Measurements from ENCODE around the gene RAD51B. TPM values are rescaled to one million over a fixed set of nuclear protein-coding genes. Genes with fewer than 3 reads are reported as not detected.
A peak's percentile ranks its signal among the peaks of the same experiment; 100 is the strongest.

The RAD51B gene
- total and polyA plus RNA-seq, 4 donors, result 2.5 to 95.0 (median 9.6) TPM

DNA sequence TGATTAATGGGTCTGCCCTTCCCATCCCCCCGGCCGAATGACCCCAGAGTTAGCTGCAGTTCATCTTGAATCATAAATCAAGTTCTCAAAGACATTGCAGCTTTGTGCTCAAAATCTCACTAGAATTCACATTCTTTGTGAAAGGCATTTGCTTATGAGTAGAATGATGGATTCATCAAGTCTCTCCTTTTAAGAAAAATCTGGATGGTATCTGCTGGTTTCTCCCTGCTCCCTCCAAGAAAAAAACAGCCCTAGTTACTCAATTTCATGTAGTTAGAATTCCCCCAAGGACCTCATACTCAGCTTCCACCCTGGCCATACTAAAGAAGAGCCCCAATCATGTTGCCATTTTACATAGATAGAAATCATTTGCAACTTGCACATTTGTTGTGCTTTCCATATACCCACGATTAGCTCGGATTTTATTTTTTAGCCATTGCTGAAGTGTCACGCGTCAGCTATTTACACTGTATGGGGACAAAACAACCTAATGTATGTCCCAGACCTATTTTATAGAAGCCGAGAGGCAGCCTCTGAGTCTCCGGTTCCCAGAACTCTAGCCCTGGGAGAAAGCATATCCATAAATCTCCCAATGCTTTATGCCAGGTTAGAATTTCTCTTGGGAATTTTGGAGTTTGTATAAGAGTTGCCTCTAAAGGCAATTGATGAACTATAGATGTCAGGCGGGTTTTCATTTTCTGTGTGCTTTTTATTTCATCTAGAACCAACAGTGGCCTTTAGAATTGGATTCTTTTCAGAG, 673.8 kb downstream of the RAD51B start:
- no peak for DNase-seq
- no peak for ATAC-seq (ENCODE audit: insufficient read depth, low FRiP score)
- H3K9me3 ChIP-seq (ENCODE audit: control insufficient read depth in 4 of 4, insufficient read depth in 3 of 4, low read length in 3 of 4), result no peaks in the 10 kb centered on the region
- H3K36me3 ChIP-seq (ENCODE audit: control insufficient read depth in 4 of 4, insufficient read depth in 4 of 4, low read length in 4 of 4), result no peaks in the 10 kb centered on the region
- no peak overlapping the region for H3K4me3 ChIP-seq
- peaks cover 0 to 17% (median 3%) of the 10 kb centered on the region in 5 donors for H3K4me1 ChIP-seq (ENCODE audit: control insufficient read depth in 5 of 5, insufficient read depth in 5 of 5, low read length in 5 of 5)
- no peaks in the 10 kb centered on the region for H3K27me3 ChIP-seq (ENCODE audit: control insufficient read depth in 3 of 3, insufficient read depth in 3 of 3, low read length in 2 of 3)
- H3K9ac ChIP-seq (ENCODE audit: insufficient read depth in 1 of 2, low read length in 2 of 2), result no peak overlapping the region
- WGBS, 2 donors, result 96 to 99% methylated on average over 9 of the region's 9 CpGs
- TF ChIP-seq, protein P1, sequence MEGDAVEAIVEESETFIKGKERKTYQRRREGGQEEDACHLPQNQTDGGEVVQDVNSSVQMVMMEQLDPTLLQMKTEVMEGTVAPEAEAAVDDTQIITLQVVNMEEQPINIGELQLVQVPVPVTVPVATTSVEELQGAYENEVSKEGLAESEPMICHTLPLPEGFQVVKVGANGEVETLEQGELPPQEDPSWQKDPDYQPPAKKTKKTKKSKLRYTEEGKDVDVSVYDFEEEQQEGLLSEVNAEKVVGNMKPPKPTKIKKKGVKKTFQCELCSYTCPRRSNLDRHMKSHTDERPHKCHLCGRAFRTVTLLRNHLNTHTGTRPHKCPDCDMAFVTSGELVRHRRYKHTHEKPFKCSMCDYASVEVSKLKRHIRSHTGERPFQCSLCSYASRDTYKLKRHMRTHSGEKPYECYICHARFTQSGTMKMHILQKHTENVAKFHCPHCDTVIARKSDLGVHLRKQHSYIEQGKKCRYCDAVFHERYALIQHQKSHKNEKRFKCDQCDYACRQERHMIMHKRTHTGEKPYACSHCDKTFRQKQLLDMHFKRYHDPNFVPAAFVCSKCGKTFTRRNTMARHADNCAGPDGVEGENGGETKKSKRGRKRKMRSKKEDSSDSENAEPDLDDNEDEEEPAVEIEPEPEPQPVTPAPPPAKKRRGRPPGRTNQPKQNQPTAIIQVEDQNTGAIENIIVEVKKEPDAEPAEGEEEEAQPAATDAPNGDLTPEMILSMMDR (IDR thresholded peaks at IDR 0.05; ENCODE audit: control extremely low read depth, extremely low read depth), result no peak
- H3K27ac ChIP-seq (ENCODE audit: low read depth in 1 of 2, low read length in 1 of 2), result no peak overlapping the region

DNA sequence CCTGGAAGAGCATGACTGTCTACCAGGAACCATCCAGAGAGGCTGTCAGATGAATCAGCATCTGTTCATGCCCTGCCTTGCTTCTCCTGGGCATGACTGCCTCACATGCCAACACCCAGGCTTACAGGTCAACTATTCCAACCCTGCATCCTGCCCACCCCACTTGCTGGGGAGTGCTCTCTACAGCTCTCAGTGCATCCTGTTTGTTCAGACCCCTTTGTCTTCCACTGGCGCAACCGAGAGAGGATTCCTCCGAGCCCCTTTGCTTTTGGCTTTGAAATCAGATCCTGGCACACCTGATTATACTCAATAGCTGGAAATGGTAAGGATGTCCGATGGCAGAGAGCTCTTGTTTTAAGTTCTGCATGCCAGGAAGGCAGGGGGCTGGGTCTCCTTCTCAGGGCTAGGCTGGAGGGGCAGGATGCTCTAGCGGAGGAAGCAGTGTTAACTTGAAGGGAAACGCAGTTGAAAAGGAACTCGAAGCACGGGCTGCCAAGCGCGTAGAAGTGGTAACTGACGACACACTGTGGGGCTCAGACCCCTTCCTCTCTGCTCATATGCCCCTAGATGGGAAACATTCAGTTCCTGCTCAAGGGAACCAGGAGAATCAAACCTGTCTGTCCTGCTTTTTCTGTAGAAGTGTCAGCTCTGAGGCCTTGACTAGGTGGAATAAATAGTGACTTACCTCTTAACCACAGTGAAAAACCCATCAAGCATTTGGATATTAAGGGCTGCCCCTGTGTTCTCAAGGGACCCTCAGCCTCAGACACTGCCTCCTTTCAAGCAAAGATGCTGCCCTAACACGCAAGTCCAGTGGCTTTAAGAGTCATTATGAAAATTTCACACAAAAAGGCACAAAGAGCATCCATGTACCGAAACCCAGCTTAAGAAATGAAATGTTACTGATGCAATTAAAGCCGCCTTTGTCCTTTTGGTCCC, 675.8 kb downstream of the RAD51B start:
- Histone ChIP-seq H3K4me1 (ENCODE audit: control insufficient read depth in 5 of 5, insufficient read depth in 5 of 5, low read length in 5 of 5) (peaks cover 0 to 24% (median 3%) of the 10 kb centered on the region in 5 donors), H3K36me3 (ENCODE audit: control insufficient read depth in 4 of 4, insufficient read depth in 4 of 4, low read length in 4 of 4) (no peaks in the 10 kb centered on the region), H3K9ac (ENCODE audit: insufficient read depth in 1 of 2, low read length in 2 of 2) (peak overlapping the region in 1 of 2 donors; percentile 17), H3K4me3 (no peak overlapping the region), H3K9me3 (ENCODE audit: control insufficient read depth in 4 of 4, insufficient read depth in 3 of 4, low read length in 3 of 4) (no peaks in the 10 kb centered on the region), H3K27ac (ENCODE audit: low read depth in 1 of 2, low read length in 1 of 2) (peak overlapping the region in 1 of 2 donors; percentile 50), H3K27me3 (ENCODE audit: control insufficient read depth in 3 of 3, insufficient read depth in 3 of 3, low read length in 2 of 3) (no peaks in the 10 kb centered on the region)
- 52 to 62% methylated on average over 14 of the region's 14 CpGs for WGBS, 2 donors
- TF ChIP-seq, protein P1 (IDR thresholded peaks at IDR 0.05; ENCODE audit: control extremely low read depth, extremely low read depth), result no peak
- ATAC-seq (ENCODE audit: insufficient read depth, low FRiP score), result peak; percentile 27
- DNase-seq, result peak in 2 of 3 donors; percentile 63 to 72

DNA sequence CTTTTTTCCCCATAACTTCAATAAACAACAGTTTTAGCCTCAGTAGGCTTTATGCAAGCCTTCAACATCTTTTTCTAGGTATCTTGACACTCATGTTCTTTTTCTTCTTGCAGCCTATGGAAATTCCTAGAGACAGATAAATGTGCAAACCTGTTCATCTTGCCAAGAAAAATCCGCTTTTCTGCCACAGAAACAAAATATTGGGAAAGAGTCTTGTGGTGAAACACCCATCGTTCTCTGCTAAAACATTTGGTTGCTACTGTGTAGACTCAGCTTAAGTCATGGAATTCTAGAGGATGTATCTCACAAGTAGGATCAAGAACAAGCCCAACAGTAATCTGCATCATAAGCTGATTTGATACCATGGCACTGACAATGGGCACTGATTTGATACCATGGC, 677.4 kb downstream of the RAD51B start:
- Histone ChIP-seq H3K27me3 (ENCODE audit: control insufficient read depth in 3 of 3, insufficient read depth in 3 of 3, low read length in 2 of 3) (no peaks in the 10 kb centered on the region), H3K4me3 (no peak overlapping the region), H3K9me3 (ENCODE audit: control insufficient read depth in 4 of 4, insufficient read depth in 3 of 4, low read length in 3 of 4) (peaks cover 0 to 1% (median 0%) of the 10 kb centered on the region in 4 donors), H3K4me1 (ENCODE audit: control insufficient read depth in 5 of 5, insufficient read depth in 5 of 5, low read length in 5 of 5) (peaks cover 0 to 35% (median 3%) of the 10 kb centered on the region in 5 donors), H3K36me3 (ENCODE audit: control insufficient read depth in 4 of 4, insufficient read depth in 4 of 4, low read length in 4 of 4) (no peaks in the 10 kb centered on the region), H3K9ac (ENCODE audit: insufficient read depth in 1 of 2, low read length in 2 of 2) (no peak overlapping the region), H3K27ac (ENCODE audit: low read depth in 1 of 2, low read length in 1 of 2) (no peak overlapping the region)
- WGBS, 2 donors, result 63 to 78% methylated on average over 2 of the region's 2 CpGs
- TF ChIP-seq, protein P1 (IDR thresholded peaks at IDR 0.05; ENCODE audit: control extremely low read depth, extremely low read depth), result no peak
- ATAC-seq (ENCODE audit: insufficient read depth, low FRiP score) (no peak), DNase-seq (peak in 2 of 3 donors; percentile 35 to 61)
